K562 (cell line): Measurements from ENCODE around the gene FSTL1. TPM values are rescaled to one million over a fixed set of nuclear protein-coding genes. Genes with fewer than 3 reads are reported as not detected.
A peak's percentile ranks its signal among the peaks of the same experiment; 100 is the strongest.

Source experiments
- ATAC-seq: fragments of 200-7000 bp; cut with Tn5 transposase; 3 replicates; pipeline ENCODE4 v1.9.1; 2020; ENCODE audit warnings: moderate library complexity
- BruUV-seq: library from RNA; stranded (reverse); fragments of 400-500 nt; replicated peaks from 2 replicates; lab custom pipeline; 2021; lab: Mats Ljungman, UMichigan
- CTCF ChIA-PET: fragments of 300-600 bp; formaldehyde crosslinking; extraction: SDS; loops from one replicate; lab custom pipeline; 2021; ENCODE audit warnings: low intra/inter-chr PET ratio; lab: Yijun Ruan, JAX
- POLR2A ChIA-PET: fragments of 300-600, 350-650 bp; sonication (Branson Sonifier 250); formaldehyde crosslinking; extraction: SDS; loops from one replicate; lab custom pipeline; 2021; ENCODE audit warnings: antibody characterized with exemption, inconsistent platforms; lab: Yijun Ruan, JAX
- DNase-seq, 4 experiments: peaks; one replicate each; pipeline versions ENCODE4 v3.0.0 to v3.0.0-alpha.2; 2011 to 2018; ENCODE audit warnings: low spot score in 3 of 4, mixed read lengths in 3 of 4; ENCODE audit errors: extremely low read depth in 1 of 4
- FAIRE-seq: peaks from 2 replicates; lab custom pipeline; 2011; peaks lifted over from hg19 to GRCh38; lab: Jason Lieb, UNC
- H2AFZ ChIP-seq: 2 replicates; pipeline ENCODE4 v1.6.0; 2011; ENCODE audit warnings: low read depth, low read length, control low read depth, inconsistent platforms
- H3K27ac ChIP-seq: fragments of 200-600 bp; 3 replicates; pipeline ENCODE4 v1.8.0; 2011; ENCODE audit warnings: low read depth, mild to moderate bottlenecking, control low read depth, inconsistent platforms, low read length, moderate library complexity, mixed read lengths; ENCODE audit errors: extremely low read depth
- H3K27me3 ChIP-seq, 2 experiments: fragments of 300-600 bp in 1 of 2; 2 replicates in 1 of 2; 3 replicates in 1 of 2; pipeline versions ENCODE4 v1.6.0 to v1.8.0; 2011; ENCODE audit warnings: inconsistent platforms in 2 of 2, low read length in 2 of 2, mild to moderate bottlenecking in 1 of 2, mixed read lengths in 1 of 2, moderate library complexity in 1 of 2; ENCODE audit not compliant: control insufficient read depth in 2 of 2, insufficient read depth in 2 of 2
- H3K36me3 ChIP-seq: fragments of 300-600 bp; 3 replicates; pipeline ENCODE4 v1.8.0; 2011; ENCODE audit warnings: mild to moderate bottlenecking, low read length, inconsistent platforms; ENCODE audit not compliant: control insufficient read depth, insufficient read depth
- H3K4me1 ChIP-seq, 2 experiments: fragments of 200-600 bp in 1 of 2; replicated peaks in 1 of 2; 2 replicates in 1 of 2; 3 replicates in 1 of 2; pipeline versions ENCODE4 v1.5.1 to v1.8.0; 2011; ENCODE audit warnings: inconsistent platforms in 2 of 2, low read length in 2 of 2, mild to moderate bottlenecking in 1 of 2, mixed read lengths in 1 of 2, moderate library complexity in 1 of 2; ENCODE audit not compliant: control insufficient read depth in 2 of 2, insufficient read depth in 2 of 2
- H3K4me2 ChIP-seq: 2 replicates; pipeline ENCODE4 v1.6.1; 2011; ENCODE audit warnings: low read length, control low read depth, inconsistent platforms, mixed read lengths; ENCODE audit not compliant: insufficient read depth
- H3K4me3 ChIP-seq: fragments of 200-600 bp; sonication (generic), shearing (Covaris generic); 2 replicates; pipeline ENCODE4 v1.5.1; 2016; ENCODE audit warnings: control low read depth, inconsistent platforms
- H3K79me2 ChIP-seq: fragments of 200-600 bp; 3 replicates; pipeline ENCODE4 v1.8.0; 2011; ENCODE audit warnings: low read length, inconsistent platforms; ENCODE audit not compliant: control insufficient read depth, insufficient read depth
- H3K9ac ChIP-seq, 2 experiments: 2 replicates each; pipeline versions ENCODE4 v1.6.0 to v1.6.1; 2011; ENCODE audit warnings: low read depth in 2 of 2, low read length in 2 of 2, control low read depth in 1 of 2, inconsistent platforms in 1 of 2, mild to moderate bottlenecking in 1 of 2, mixed read lengths in 1 of 2; ENCODE audit not compliant: insufficient read depth in 1 of 2
- H3K9me1 ChIP-seq: one replicate; pipeline ENCODE4 v1.6.0; 2011; ENCODE audit warnings: inconsistent platforms, mild to moderate bottlenecking, low read length, moderate library complexity; ENCODE audit not compliant: control insufficient read depth, insufficient read depth
- H3K9me3 ChIP-seq: replicated peaks from 2 replicates; pipeline ENCODE4 v1.5.1; 2011; ENCODE audit warnings: low read depth, low read length, inconsistent platforms; ENCODE audit not compliant: control insufficient read depth, insufficient read depth
- H4K20me1 ChIP-seq: replicated peaks from 2 replicates; pipeline ENCODE4 v1.6.1; 2011; ENCODE audit warnings: low read length, inconsistent platforms, mixed read lengths; ENCODE audit not compliant: control insufficient read depth, insufficient read depth
- CREB1 ChIP-seq, 2 experiments: sonication (generic) in 1 of 2; formaldehyde crosslinking in 1 of 2; IDR thresholded peaks; 2 replicates each; pipeline versions ENCODE4 v1.6.1 to v1.8.0; 2012 to 2022; ENCODE audit warnings: inconsistent platforms in 1 of 2, mild to moderate bottlenecking in 1 of 2, missing genetic modification reagents in 1 of 2, moderate library complexity in 1 of 2
- FOSL1 ChIP-seq: fragments of 200-800 bp; sonication (Bioruptor generic); conservative IDR thresholded peaks from 2 replicates; pipeline ENCODE4 v1.6.1; 2016; ENCODE audit warnings: missing genetic modification characterization, missing compliant biosample characterization
- KLF16 ChIP-seq: IDR thresholded peaks from 2 replicates; pipeline ENCODE4 v1.6.1; 2016; ENCODE audit warnings: antibody characterized with exemption
- NFRKB ChIP-seq: fragments of 450-650 bp; IDR thresholded peaks from 2 replicates; pipeline ENCODE4 v1.6.1; 2016; ENCODE audit warnings: low read depth
- PHTF2 ChIP-seq: fragments of 250-450 bp; sonication (Bioruptor Pico); IDR thresholded peaks from 2 replicates; pipeline ENCODE4 v1.5.0; 2021; ENCODE audit warnings: mild to moderate bottlenecking
- RBM25 ChIP-seq: fragments of 200-400 bp; formaldehyde crosslinking; IDR thresholded peaks from 2 replicates; pipeline ENCODE4 v1.6.1; 2018; ENCODE audit warnings: low read length, low read depth, moderate library complexity; ENCODE audit not compliant: severe bottlenecking
- TAL1 ChIP-seq: fragments of 450-650 bp; IDR thresholded peaks from 2 replicates; pipeline ENCODE4 v1.6.1; 2016; ENCODE audit warnings: mild to moderate bottlenecking
- ZC3H4 ChIP-seq: sonication (generic); formaldehyde crosslinking; IDR thresholded peaks from 2 replicates; pipeline ENCODE4 v1.9.0; 2021; ENCODE audit warnings: missing genetic modification reagents, borderline replicate concordance
- ZNF263 ChIP-seq: sonication (generic); formaldehyde crosslinking; IDR thresholded peaks from 2 replicates; pipeline ENCODE4 v1.8.0; 2022; ENCODE audit warnings: mild to moderate bottlenecking, missing genetic modification reagents, borderline replicate concordance
- ZNF41 ChIP-seq: fragments of 250-450 bp; sonication (Bioruptor Pico); conservative IDR thresholded peaks from 2 replicates; pipeline ENCODE4 v1.4.0; 2020; ENCODE audit warnings: mild to moderate bottlenecking
- ZNF592 ChIP-seq: fragments of 450-650 bp; IDR thresholded peaks from 2 replicates; pipeline ENCODE4 v1.6.1; 2017; ENCODE audit warnings: antibody characterized with exemption, mild to moderate bottlenecking
- ZNF766 ChIP-seq: fragments of 200-800 bp; sonication (Bioruptor generic); conservative IDR thresholded peaks from 2 replicates; pipeline ENCODE4 v1.6.1; 2016; ENCODE audit warnings: missing genetic modification characterization, missing compliant biosample characterization
- ZNF778 ChIP-seq: fragments of 450-650 bp; formaldehyde crosslinking; IDR thresholded peaks from 2 replicates; pipeline ENCODE4 v1.4.0; 2020; ENCODE audit warnings: mild to moderate bottlenecking, moderate library complexity
- WGBS: fragments of 100-300 bp; shearing (Covaris generic); methylation state at CpG from one replicate; pipeline ENCODE4 v1.1.6; 2016; ENCODE audit warnings: low coverage, mixed read lengths; ENCODE audit not compliant: insufficient coverage; ENCODE audit errors: missing lambda C conversion rate; 5-methylcytosine and 5-hydroxymethylcytosine counted together
- in situ Hi-C: fragments of 300-500 bp; cut with MboI; formaldehyde crosslinking; loops from 4 replicates; pipeline ENCODE4 v1.15.0; 2018; ENCODE audit warnings: inconsistent platforms, mixed read lengths
- intact Hi-C: fragments of 100-400 bp; cut with micrococcal nuclease; formaldehyde crosslinking; loops from 2 replicates; pipeline ENCODE4 v1.14.2; 2022
- polyA plus RNA-seq, 8 experiments: library from polyadenylated mRNA; depleted of rRNA in 4 of 8; stranded (reverse) in 5 of 8; unstranded in 3 of 8; fragments of >200 nt; fragmentation: Nextera tagmentation in 2 of 8; fragmentation: Illumina TruSeq in 1 of 8; extraction: Ambion mirVana in 2 of 8; extraction: Trizol in 1 of 8; gene quantifications; 2 replicates each; pipeline versions ENCODE4 v1.2.1 to v1.2.3, GENCODE V29; 2011 to 2014; ENCODE audit warnings: inconsistent platforms in 1 of 8, missing spikeins in 1 of 8
- total RNA-seq, 7 experiments: library from RNA; depleted of rRNA in 6 of 7; stranded (reverse); fragments of >200 nt in 6 of 7; fragmentation: Illumina TruSeq in 2 of 7; extraction: Trizol in 2 of 7; gene quantifications; 2 replicates each; pipeline versions ENCODE4 v1.2.1 to v1.2.3, GENCODE V29; 2011 to 2021; ENCODE audit warnings: low replicate concordance in 1 of 7
- TF ChIP-seq, protein P1 (sequence below): fragments of 450-650 bp; IDR thresholded peaks from 2 replicates; pipeline ENCODE4 v1.6.1; 2017; ENCODE audit warnings: antibody characterized with exemption

The FSTL1 gene
- total and polyA plus RNA-seq, 9 of the 15 experiments (the other 6 are each of a cell fraction or from before 2014, with no cell fraction given), result 0.01 to 0.58 (median 0.08) TPM; not detected in 2

DNA sequence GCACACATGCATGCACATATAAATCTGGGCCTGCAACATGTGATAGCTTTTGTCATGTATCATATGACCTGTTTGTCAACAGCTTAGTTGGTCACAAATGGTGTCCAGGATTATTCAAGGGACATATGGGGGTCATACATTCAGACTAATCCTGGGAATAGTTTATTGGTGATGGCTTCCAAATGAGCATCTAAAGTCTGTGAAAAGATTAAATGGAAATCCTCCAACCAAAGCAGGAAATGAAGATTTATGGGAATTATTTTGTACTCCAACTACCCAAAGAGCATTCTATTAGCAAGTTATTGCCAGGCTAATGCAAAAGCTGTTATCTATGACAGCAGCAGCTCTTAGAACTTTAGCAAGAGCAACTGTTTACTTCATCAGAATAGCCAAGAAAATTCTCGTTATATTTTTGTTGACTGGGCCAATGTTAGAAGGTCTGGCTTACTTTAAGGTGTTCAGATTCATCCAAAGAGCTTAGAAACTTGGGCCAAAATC lies 7.1 kb downstream of the FSTL1 start (continued):
- TF ChIP-seq, protein P1, sequence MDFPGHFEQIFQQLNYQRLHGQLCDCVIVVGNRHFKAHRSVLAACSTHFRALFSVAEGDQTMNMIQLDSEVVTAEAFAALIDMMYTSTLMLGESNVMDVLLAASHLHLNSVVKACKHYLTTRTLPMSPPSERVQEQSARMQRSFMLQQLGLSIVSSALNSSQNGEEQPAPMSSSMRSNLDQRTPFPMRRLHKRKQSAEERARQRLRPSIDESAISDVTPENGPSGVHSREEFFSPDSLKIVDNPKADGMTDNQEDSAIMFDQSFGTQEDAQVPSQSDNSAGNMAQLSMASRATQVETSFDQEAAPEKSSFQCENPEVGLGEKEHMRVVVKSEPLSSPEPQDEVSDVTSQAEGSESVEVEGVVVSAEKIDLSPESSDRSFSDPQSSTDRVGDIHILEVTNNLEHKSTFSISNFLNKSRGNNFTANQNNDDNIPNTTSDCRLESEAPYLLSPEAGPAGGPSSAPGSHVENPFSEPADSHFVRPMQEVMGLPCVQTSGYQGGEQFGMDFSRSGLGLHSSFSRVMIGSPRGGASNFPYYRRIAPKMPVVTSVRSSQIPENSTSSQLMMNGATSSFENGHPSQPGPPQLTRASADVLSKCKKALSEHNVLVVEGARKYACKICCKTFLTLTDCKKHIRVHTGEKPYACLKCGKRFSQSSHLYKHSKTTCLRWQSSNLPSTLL, result no peak
- TF ChIP-seq TAL1 (no peak), ZNF766 (no peak)

- 0% methylated on average over 1 of the region's 2 CpGs for WGBS
Observed at GRCh38 chr3:120442975-120443517, 7.7 kb downstream of the FSTL1 start.

More at GRCh38 chr3:120442975-120443517, 7.7 kb downstream of the FSTL1 start:
- H3K9me1 ChIP-seq, result no peaks in the 10 kb centered on the region
- no peaks in the 10 kb centered on the region for H4K20me1 ChIP-seq
- no peak overlapping the region for H3K4me3 ChIP-seq
- FAIRE-seq (no peak), ATAC-seq (no peak), DNase-seq (peak in 1 of 4 experiments; percentile 8)
- H3K36me3 ChIP-seq, result no peaks in the 10 kb centered on the region
- ChIA-PET CTCF (interaction anchor here (0.7 kb wide), 1 partner anchor 199 kb away, joined by 3 read pairs; no protein-coding TSS in a partner anchor), POLR2A (no interaction called here)
- TF ChIP-seq ZNF592 (no peak), ZC3H4 (CRISPR knock-in tag) (no peak), NFRKB (no peak), RBM25 (no peak), FOSL1 (no peak), ZNF41 (no peak), PHTF2 (no peak), ZNF778 (CRISPR knock-in tag) (no peak), KLF16 (no peak), CREB1 (IDR thresholded peaks at IDR 0.05) (no peak), CREB1 (CRISPR knock-in tag; IDR thresholded peaks at IDR 0.05) (no peak), ZNF263 (no peak)
- no peaks in the 10 kb centered on the region for H3K9me3 ChIP-seq
- H2AFZ ChIP-seq, result no peak overlapping the region
- H3K27ac ChIP-seq, result no peak overlapping the region
- BruUV-seq, result no TSS peak
- peaks cover 0 to 11% of the 10 kb centered on the region in 2 experiments; a peak in 2 of 5 replicates for H3K27me3 ChIP-seq
- in situ Hi-C loops, result loop anchor here (25.0 kb wide), 1 partner anchor 556 kb away; no protein-coding TSS in a partner anchor
- no peak overlapping the region for H3K4me2 ChIP-seq
- H3K79me2 ChIP-seq, result no peaks in the 10 kb centered on the region
- no peak overlapping the region for H3K9ac ChIP-seq
- H3K4me1 ChIP-seq, result no peaks in the 10 kb centered on the region
- intact Hi-C loops, result no loop called here
